Neural crest cell (in vitro differentiated cells): ENCODE results near the gene PSMB8. TPM values are rescaled to one million over a fixed set of nuclear protein-coding genes. Genes with fewer than 3 reads are reported as not detected.

Source experiments
- DNase-seq: peaks from one replicate; pipeline ENCODE4 v3.0.0; 2021; ENCODE audit warnings: low read depth, mixed read lengths, low spot score
- H3K27ac Mint-ChIP-seq: one replicate; pipeline ENCODE4 v1.8.0; 2021; ENCODE audit warnings: mild to moderate bottlenecking, mixed read lengths; ENCODE audit not compliant: unreplicated experiment
- H3K27me3 Mint-ChIP-seq: 2 replicates; pipeline ENCODE4 v1.8.0; 2021; ENCODE audit warnings: low read depth, mild to moderate bottlenecking, mixed read lengths
- H3K36me3 Mint-ChIP-seq: 2 replicates; pipeline ENCODE4 v1.8.0; 2021; ENCODE audit warnings: low read depth, mild to moderate bottlenecking, mixed read lengths
- H3K4me1 Mint-ChIP-seq: 2 replicates; pipeline ENCODE4 v1.8.0; 2021; ENCODE audit warnings: mixed read lengths
- H3K4me3 Mint-ChIP-seq: one replicate; pipeline ENCODE4 v1.8.0; 2021; ENCODE audit warnings: mild to moderate bottlenecking, mixed read lengths
- H3K9me3 Mint-ChIP-seq: 2 replicates; pipeline ENCODE4 v1.8.0; 2021; ENCODE audit warnings: mixed read lengths
- CTCF ChIP-seq: fragments of 200-600 bp; sonication (generic); conservative IDR thresholded peaks from 2 replicates; pipeline ENCODE4 v1.5.0; 2021; ENCODE audit warnings: antibody characterized with exemption, mild to moderate bottlenecking
- long read RNA-seq: library from polyadenylated mRNA; unstranded; transcript quantifications from one replicate; pipeline ENCODE4 v2.0.0, GENCODE V29; 2020
- total RNA-seq: library from RNA; stranded (reverse); gene quantifications from 2 replicates; pipeline ENCODE4 v1.2.1, GENCODE V29; 2021

Gene PSMB8
- 1.1 and 1.7 TPM in 2 replicates for total RNA-seq
- long read RNA-seq, partial matches to known transcripts, result 0 of 2 reads
- long read RNA-seq, other reads (novel, unspliced or antisense), result 0 of 2 reads

GRCh38 chr6:32843979-32844838 is at the start of gene PSMB8:
Gene PSMB8, minus strand, starts transcription at chr6:32844047. Its CDS starts 51 bp downstream, at chr6:32843996.
- Mint-ChIP-seq H3K27ac (no peak within 1 kb of the TSS), H3K4me3 (peak within 1 kb of the TSS; percentile 86), H3K9me3 (no peaks in the 10 kb centered on the region), H3K4me1 (peaks cover 13% of the 10 kb centered on the region), H3K27me3 (peaks cover 85% of the 10 kb centered on the region), H3K36me3 (peaks cover 4% of the 10 kb centered on the region)
- peak; percentile 48 for TF ChIP-seq CTCF
- DNase-seq, result peak; percentile 81

- Mint-ChIP-seq H3K9me3 (no peaks in the 10 kb centered on the region), H3K36me3 (no peaks in the 10 kb centered on the region), H3K27ac (no peak overlapping the region), H3K4me3 (no peak overlapping the region), H3K27me3 (peaks cover 44% of the 10 kb centered on the region), H3K4me1 (peaks cover 27% of the 10 kb centered on the region)
- no peak for DNase-seq
- TF ChIP-seq CTCF, result no peak
These were observed 47.0 kb upstream of the PSMB8 start for GRCh38 chr6:32890831-32891230.

DNA sequence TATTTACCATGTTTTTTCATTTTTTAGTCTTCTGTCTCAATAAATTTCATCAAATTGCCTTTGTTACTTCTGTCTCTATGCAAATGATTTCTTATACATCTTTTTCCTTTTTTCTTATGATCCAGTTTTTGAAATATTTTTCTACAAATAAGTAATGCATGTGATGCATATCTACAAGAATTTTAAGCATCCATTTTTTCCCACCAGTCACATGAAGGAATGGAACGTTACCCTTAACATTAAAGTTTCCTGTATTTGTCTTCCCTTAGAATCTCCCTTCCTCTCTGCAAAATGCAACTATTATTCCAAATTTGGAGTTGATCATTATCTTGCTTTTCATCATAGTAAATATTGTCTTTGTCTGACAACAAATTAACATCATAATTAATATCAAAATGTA is 45.7 kb upstream of the PSMB8 start:
- DNase-seq, result no peak
- no peak overlapping the region for H3K4me3 Mint-ChIP-seq
- H3K27me3 Mint-ChIP-seq, result peaks cover 52% of the 10 kb centered on the region
- no peak for TF ChIP-seq CTCF
- no peak overlapping the region for H3K27ac Mint-ChIP-seq
- no peaks in the 10 kb centered on the region for H3K36me3 Mint-ChIP-seq
- peaks cover 14% of the 10 kb centered on the region for H3K4me1 Mint-ChIP-seq
- H3K9me3 Mint-ChIP-seq, result no peaks in the 10 kb centered on the region

- TF ChIP-seq CTCF, result no peak
- Mint-ChIP-seq H3K27me3 (peaks cover 62% of the 10 kb centered on the region), H3K4me3 (no peak overlapping the region), H3K4me1 (peaks cover 6% of the 10 kb centered on the region), H3K27ac (no peak overlapping the region), H3K9me3 (no peaks in the 10 kb centered on the region), H3K36me3 (no peaks in the 10 kb centered on the region)
- no peak for DNase-seq
These were observed 44.7 kb upstream of the PSMB8 start for GRCh38 chr6:32888576-32888975.

GRCh38 chr6:32887616-32888015 is 43.8 kb upstream of the PSMB8 start:
- Mint-ChIP-seq H3K27ac (no peak overlapping the region), H3K27me3 (peaks cover 70% of the 10 kb centered on the region), H3K4me3 (no peak overlapping the region), H3K9me3 (no peaks in the 10 kb centered on the region), H3K4me1 (no peaks in the 10 kb centered on the region), H3K36me3 (no peaks in the 10 kb centered on the region)
- DNase-seq, result no peak
- no peak for TF ChIP-seq CTCF
